HEK293T (cell line): Measurements from ENCODE around the gene FABP6.

Experiments
- BHLHE40 ChIP-seq: fragments of 450-650 bp; IDR thresholded peaks from 2 replicates; pipeline ENCODE4 v1.6.1; 2016; ENCODE audit warnings: mild to moderate bottlenecking, moderate library complexity, borderline replicate concordance
- LEF1 ChIP-seq: fragments of 450-650 bp; IDR thresholded peaks from 2 replicates; pipeline ENCODE4 v1.6.1; 2017; ENCODE audit warnings: mild to moderate bottlenecking, borderline replicate concordance
- SUZ12 ChIP-seq: fragments of 450-650 bp; IDR thresholded peaks from 2 replicates; pipeline ENCODE4 v1.6.1; 2016; ENCODE audit warnings: mild to moderate bottlenecking
- ZNF384 ChIP-seq: fragments of 450-650 bp; IDR thresholded peaks from 2 replicates; pipeline ENCODE4 v1.6.1; 2016

DNA sequence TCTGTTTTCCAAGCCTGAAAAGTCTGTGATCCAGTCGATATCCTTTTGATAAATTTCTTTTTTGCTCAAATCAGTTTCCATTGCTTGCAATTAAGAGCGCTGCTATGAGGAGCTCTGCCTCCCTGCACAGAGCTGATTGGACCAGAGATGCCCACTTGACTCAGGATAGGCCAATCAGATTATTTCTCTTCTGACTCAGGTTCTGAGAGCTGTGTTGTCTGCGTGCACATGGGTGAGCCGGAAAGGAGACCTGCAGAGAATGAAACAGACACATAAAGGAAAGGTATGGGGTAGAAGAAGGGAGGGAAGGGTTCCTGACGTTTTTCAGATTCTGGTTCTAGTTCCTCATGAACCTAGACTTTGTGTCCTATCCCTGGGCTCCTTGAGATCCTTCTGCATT is 15.8 kb upstream of the FABP6 start:
- TF ChIP-seq LEF1 (no peak), BHLHE40 (no peak), SUZ12 (no peak), ZNF384 (no peak)
